GM21825 (cell line): Measurements from ENCODE around the gene BCAP31.

Experiments
- ATAC-seq: cut with Tn5 transposase; IDR thresholded peaks from one replicate; pipeline ENCODE4 v1.9.1; 2021; ENCODE audit warnings: mild to moderate bottlenecking, moderate library complexity; ENCODE audit not compliant: unreplicated experiment

Gene BCAP31

GRCh38 chrX:153724252-153725038, at the start of gene BCAP31, which contains the start of gene ABCD1:
BCAP31 (minus strand) TSS chrX:153724387; CDS start chrX:153723244, 1,143 bp downstream.
ABCD1 (plus strand) TSS chrX:153724856; CDS start chrX:153725267, 411 bp downstream.
- peak; percentile 49 for ATAC-seq

GRCh38 chrX:153773218-153773611, 49.0 kb upstream of the BCAP31 start:
- no peak for ATAC-seq

GRCh38 chrX:153772316-153773217, 48.4 kb upstream of the BCAP31 start:
- ATAC-seq, result no peak

GRCh38 chrX:153771415-153772315, 47.5 kb upstream of the BCAP31 start:
- no peak for ATAC-seq

DNA sequence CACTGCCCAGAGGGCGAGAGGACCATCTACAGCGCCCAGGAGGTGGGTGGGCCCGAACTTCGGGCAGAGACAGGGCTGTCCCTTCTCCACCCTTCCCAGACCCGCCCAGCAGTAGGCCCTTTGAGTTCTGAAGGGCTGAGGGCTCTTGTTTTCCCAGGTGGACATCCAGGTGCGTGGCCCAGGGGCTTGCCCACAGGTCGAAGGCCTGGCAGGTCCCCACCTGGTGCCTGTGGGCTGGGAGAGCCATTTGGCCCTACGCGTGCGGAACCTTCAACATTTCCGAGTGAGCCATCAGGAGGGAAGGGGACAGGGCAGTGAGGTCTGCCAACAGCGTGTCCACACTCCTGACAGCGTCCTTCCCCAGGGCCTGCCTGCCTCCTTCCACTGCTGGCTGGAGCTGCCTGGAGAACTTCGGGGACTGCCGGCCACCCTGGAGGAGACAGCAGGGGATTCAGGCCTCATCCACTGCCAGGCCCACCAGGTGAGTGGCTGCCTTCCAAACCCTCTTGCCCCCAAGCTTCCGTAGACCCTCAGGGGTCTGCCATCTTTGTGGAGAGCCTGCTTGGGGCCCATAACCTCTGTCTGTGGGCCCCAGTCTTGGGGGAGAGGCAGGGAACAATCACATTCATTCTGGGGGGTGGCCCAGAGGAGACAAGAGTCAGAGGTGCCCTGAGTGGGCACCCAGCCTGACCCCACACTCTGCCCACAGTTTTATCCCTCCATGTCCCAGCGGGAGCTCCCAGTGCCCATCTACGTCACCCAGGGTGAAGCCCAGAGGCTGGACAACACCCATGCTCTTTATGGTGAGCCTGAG, 46.6 kb upstream of the BCAP31 start:
- ATAC-seq, result no peak

GRCh38 chrX:153769865-153770600, 45.8 kb upstream of the BCAP31 start:
- no peak for ATAC-seq

- ATAC-seq, result no peak
These were observed 45.1 kb upstream of the BCAP31 start for GRCh38 chrX:153769158-153769864.

DNA sequence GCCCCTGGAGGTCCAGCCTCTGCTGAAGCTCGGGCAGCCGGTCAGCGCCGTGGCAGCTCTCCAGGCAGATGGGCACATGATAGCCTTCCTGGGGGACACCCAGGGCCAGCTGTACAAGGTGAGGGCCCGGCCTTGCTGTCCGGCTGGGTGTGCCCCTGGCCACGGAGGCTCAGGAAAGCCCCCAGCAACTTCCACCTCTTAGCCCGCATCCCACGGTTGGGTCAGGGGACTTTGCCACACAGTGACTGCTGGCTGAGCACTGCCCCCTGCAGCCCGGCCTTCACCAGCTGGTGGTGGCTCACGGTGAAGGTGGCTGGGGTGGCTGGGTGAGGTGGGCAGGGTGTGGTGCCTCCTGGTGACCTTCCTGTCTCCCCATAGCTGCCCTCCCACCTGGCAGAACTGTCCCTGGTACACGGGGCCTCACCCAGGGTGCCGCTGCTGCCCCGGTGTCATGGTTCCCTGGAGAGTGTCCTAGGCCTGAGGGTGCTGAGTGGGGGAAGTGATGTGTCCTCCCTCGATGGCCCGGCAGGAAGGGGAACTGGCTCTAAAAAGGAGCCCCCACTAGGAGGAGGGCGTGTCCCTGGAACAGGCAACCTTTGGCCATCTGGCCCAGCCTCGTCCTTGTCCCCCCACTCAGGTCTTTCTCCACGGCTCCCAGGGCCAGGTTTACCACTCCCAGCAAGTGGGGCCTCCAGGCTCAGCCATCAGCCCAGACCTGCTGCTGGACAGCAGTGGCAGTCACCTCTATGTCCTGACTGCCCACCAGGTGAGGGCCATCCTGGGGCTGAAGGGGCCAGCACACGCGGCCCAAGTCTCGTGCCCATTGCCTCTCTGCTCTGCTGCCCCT, 44.3 kb upstream of the BCAP31 start:
- no peak for ATAC-seq

- no peak for ATAC-seq
These were observed 43.5 kb upstream of the BCAP31 start for GRCh38 chrX:153767674-153768055.

- ATAC-seq, result no peak
These were observed 42.9 kb upstream of the BCAP31 start for GRCh38 chrX:153766871-153767673.

- ATAC-seq, result no peak
These were observed 42.1 kb upstream of the BCAP31 start for GRCh38 chrX:153766098-153766817.

GRCh38 chrX:153765138-153766079, 41.2 kb upstream of the BCAP31 start:
- no peak for ATAC-seq

DNA sequence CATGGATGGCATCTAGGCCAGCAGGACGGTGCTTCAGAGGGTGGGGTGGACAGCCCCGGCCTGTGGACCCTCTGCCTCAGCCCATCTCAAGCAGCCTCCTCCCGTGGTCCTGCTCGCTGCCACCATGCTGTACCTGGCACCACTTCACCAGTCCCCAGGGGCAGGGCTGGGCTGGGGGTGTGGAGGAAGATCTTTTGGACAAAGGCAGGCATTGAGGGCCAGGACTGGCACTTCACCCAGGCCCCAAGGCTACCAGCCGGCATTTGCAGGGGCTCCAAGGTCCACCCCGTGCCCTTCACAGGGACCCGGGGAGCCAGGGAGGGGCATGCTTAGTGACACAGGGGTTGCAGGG, 40.6 kb upstream of the BCAP31 start:
- ATAC-seq, result no peak

GRCh38 chrX:153763989-153764755, 40.0 kb upstream of the BCAP31 start, which contains the start of gene PLXNB3:
PLXNB3 (plus strand) TSS chrX:153764249; CDS start chrX:153765536, 1,287 bp downstream.
- peak; percentile 70 for ATAC-seq
